DMS79 (cell line): ENCODE measurements around the gene SLC39A11.

Experiments used
- DNase-seq: peaks from one replicate; lab custom pipeline; 2025; lab: John Stamatoyannopoulos, UW

Gene SLC39A11

DNA sequence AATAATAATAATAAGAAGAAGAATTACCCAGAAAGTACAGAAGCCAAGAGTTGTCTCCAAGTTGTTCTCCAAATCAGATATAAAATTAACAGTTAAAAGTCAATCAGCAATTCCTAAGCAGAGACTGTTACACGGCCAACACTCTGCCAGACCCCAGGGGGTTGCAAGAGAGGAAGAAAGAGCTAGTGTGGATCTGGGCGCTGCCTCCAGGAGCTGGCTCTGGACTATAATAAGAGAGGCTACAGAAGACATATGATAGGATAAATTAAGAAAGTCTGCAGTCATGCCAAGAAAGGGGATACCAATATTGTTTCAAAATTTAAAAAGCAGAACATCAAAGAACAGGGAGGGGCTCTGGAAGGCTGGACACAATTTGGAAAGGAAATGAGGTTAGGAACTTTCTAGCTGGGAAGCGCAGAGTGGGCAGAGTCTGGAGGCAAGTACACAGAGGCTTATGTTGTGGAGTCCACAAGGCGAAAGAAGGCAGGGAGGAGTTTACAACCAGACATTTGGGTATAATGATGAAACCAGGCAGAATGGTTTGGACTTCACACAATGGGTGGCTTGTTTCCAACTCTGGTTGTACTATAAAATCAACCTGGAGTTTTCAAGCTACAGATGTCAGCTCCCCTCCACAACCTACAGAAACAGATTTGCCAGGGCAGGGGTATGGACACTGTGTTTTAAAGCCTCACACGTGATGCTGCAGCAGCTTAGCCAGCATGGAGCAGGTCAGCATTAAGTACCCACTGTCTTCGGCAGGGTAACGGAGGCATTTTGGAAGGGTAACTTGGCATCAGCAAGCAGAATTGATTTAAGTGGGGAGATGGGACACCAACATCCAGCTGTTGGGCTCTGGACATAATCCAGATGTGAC lies 49.4 kb downstream of the SLC39A11 start:
- no peak for DNase-seq

DNA sequence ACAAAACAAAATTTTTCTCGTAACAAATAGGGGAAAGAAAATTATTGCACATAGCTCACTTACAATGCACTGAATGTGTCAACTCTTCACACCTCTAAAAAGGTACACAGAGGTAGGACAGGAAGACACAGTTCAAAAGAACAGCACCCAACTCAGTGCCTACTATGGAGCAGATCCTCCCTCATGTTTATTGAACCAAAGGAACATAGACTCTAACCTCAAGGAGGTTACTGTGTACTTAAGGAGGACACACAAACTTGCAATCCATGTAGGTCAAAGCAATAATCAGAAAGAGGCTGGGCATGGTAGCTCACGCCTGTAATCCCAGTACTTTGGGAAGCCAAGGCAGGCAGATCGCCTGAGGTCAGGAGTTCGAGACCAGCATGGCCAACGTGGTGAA lies 50.3 kb downstream of the SLC39A11 start:
- DNase-seq: no peak

DNA sequence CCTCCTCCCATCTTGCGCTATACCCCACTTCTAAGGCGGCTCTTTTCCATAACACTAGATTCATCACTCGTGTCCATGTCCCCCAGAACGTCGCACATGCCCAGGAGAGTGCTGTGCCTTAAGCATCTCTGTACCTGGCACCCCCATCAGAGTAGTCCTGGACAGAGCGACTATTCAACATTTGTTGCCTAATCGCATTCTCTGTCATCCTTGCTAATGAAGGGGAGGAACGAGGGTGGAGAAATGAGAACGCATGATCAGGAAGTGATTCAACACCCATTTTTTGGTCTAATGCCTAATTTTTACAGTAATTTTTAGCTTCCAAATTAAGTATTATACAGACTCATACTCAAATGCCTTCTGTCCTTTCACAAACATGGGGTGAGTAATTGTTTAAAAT lies 53.2 kb downstream of the SLC39A11 start:
- DNase-seq: no peak

GRCh38 chr17:73031472-73031871 lies 61.0 kb downstream of the SLC39A11 start:
- DNase-seq: no peak

DNA sequence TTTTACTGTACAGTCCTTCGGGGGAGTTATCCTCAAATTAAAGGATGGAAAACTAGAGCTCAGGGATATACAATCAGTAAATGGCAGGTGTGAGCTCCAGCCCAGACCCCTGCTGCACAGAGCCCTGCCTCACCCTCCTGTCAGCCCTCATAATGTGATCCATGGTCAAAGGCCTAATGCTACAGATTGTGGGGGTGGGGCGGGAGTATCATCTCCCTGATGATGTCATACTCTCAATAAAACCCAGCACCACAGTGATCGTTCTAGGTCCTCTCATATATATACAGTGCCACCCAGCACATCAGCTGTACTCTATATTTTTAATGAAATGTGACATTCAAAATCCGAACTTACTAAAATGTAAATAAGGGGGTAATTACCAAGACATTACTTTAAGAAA lies 61.5 kb downstream of the SLC39A11 start:
- no peak for DNase-seq

DNA sequence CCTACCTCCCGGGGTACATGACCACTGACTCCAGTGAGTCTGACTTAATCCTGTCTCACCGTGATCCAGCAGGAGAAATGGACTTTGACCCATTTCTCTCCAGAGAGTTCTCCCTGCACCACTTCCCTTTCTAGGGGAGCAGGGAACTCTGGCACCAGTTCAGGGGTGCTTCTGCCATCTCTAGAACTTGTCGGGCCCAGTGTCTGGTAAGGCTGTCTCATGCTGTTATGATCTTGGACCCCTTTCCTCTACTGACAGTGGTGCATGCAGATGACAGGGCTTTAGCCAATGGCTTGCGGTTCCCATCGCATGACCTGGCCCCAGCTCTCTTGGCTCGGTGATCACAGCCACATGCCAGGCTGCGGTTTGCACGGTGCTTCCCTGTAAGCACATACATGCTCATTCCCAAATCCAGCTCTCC lies 62.0 kb downstream of the SLC39A11 start:
- DNase-seq: no peak

GRCh38 chr17:73029991-73030390 lies 62.5 kb downstream of the SLC39A11 start:
- DNase-seq: no peak

DNA sequence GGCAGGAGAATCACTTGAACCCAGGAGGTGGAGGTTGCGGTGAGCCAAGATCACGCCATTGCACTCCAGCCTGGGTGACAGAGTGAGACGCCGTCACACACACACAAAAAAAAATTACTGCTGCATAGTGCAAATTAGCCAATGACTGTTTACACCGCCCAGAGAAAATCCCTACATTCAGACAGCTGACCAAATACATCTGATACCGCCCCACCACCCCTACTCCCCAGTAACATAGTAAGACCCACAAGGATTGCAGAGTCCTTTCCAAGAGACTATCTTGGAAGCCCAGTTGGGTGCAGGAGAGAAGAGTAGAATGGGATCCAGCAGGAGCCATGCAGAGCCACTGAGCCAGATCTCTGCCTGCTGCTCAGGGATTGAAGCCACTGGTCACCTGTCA lies 63.5 kb downstream of the SLC39A11 start:
- DNase-seq: no peak

DNA sequence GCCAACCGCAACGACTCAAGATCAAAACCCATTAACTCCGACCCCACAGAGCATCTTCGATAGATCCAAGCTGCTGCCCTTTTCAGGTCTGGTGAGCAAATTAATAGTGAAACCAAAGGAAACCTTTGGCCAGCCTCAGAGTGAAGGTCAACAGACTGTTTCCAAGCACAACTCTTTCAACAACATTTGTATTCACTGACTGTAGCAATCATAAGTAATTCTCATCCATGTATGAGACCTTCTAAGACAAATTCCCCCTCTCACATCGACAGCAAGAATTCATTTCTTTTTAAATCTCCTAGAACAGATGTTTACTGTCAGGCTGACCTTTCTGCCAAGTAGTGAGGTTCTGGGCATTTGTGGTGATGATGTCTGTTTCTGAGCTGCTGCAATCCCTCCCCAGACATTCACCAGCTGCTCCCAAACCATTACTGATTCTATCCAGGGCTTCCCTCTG lies 64.2 kb downstream of the SLC39A11 start:
- no peak for DNase-seq

- no peak for DNase-seq
Observed at GRCh38 chr17:73027130-73027741, 65.3 kb downstream of the SLC39A11 start.

GRCh38 chr17:73025041-73025560 lies 67.4 kb downstream of the SLC39A11 start:
- no peak for DNase-seq

DNA sequence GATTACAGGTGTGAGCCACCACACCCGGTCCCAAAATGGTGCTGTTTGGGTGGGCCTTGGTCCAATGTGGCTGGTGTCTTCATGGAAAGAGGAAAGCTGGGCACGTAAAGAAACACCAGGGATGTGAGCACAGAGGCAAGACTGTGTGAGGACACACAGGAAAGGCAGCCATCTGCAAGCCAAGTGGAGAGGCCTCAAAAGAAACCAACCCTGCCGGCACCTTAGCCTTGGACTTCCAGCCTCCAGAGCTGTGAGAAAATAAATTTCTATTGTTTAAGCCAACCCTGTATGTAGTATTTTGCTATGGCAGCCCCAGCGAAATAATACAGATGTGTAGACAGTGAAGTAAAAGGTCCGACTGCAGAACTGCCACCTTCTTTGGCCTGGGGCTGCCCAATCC lies 68.7 kb downstream of the SLC39A11 start:
- DNase-seq: no peak

DNA sequence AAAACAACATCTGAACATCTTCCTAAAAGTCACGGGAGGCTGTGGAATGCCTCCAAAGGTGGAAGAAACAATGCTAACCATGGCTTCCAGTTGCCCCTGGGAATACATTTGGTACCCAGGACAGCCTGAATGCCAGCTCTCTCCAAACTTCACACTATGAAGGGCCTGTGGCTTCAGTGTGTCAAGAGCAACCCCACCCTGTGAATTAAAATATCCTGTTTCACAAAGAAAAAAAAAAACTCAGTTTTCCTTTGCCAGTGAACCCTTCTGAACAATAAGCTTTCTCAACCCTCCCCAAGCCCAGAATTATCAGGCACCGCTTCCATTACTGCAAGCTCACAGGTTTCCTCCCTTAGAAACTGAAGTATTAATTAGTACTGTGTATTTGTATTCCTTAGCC lies 69.8 kb downstream of the SLC39A11 start:
- DNase-seq: no peak

DNA sequence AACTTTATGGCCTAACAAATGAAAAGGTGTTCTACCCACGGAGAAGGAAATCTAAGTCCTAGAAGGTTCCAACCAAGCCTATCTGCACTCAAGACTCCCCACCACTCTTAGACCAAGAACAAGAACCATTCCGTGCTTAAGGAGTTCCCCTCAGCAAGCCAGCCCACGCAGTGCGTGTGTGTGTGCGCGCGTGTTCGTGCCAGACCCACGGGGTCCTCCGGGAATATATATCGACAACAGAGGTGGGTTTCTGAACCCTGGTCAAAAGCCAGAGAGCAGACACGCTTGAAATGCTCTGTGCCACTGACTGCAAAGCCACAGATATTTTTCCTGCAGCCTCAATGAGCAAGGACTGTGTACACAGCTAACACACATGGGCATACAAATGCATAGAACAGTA lies 70.7 kb downstream of the SLC39A11 start:
- no peak for DNase-seq

- DNase-seq: no peak
Observed at GRCh38 chr17:73020110-73020509, 72.4 kb downstream of the SLC39A11 start.

GRCh38 chr17:73018599-73018998 lies 73.9 kb downstream of the SLC39A11 start:
- no peak for DNase-seq

GRCh38 chr17:73017658-73018057 lies 74.8 kb downstream of the SLC39A11 start:
- no peak for DNase-seq

GRCh38 chr17:73015722-73016276 lies 76.7 kb downstream of the SLC39A11 start:
- no peak for DNase-seq

DNA sequence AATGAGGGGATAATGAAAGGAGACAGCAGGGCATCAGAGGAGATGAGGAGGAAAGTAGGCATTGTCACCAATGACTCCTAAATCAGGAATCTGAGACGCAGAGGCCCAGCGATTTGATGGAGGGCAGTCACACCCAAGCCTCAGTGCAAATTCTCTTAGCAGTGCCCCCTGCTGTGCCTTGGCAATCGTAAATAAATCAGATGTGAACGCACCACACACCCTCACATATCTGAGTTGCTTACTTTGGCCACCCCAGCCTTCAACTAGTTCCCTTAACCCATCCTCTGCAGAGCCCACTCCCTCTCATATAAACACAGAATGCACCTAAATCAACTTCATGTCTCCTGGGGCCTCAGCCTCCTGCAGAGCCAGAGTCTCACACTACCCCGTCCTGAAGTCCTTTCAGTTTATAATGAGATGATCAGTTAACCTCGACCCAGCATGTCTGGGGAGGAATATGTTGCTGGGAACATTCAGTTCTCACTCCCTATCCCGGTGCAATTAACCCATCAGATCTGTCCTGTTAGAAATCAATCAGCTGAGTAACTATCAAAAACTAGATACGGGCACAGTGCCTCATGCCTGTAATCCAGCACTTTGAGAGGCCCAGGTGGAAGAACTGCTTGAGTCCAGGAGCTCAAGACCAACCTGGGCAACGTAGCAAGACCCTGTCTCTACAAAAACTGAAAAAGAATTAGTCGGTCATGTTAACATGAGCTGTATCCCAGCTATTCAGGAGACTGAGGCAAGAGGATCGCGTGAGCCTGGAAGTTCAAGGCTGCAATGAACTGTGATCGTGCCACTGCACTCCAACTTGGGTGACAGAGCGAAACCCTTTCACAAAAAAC lies 78.4 kb downstream of the SLC39A11 start:
- no peak for DNase-seq

GRCh38 chr17:73013301-73013700 lies 79.2 kb downstream of the SLC39A11 start:
- DNase-seq: no peak

GRCh38 chr17:73011016-73011486 lies 81.4 kb downstream of the SLC39A11 start:
- no peak for DNase-seq

DNA sequence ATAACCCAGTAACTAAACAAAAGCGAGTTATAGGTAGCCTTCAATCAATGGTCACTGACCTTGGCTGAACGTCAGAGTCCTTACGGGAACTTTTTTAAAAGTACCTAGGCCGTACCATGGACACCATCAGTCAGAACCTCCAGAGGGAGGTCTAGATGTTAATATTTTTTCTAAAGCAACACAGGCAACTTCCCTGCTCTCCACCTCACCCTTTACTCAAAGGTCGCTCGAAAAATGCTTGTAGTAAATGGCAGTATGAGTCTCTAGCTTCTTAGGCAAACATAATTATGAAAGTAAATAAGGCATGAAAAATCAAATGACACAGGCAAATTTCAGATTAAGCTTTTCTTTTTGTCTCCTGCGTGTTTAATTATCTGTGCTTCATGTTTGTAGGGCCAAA lies 82.1 kb downstream of the SLC39A11 start:
- DNase-seq: no peak
